Fibroblast of skin of back (primary cell): ENCODE data around the gene DPP4.
"Not testable (repeated sequence)": the region's sequence is repeated elsewhere in the genome, so short reads cannot be mapped to it uniquely, and the experiment has no call there.

Source experiments
- DNase-seq: peaks from one replicate; pipeline ENCODE4 v3.0.0-alpha.2; 2013

Gene DPP4

DNA sequence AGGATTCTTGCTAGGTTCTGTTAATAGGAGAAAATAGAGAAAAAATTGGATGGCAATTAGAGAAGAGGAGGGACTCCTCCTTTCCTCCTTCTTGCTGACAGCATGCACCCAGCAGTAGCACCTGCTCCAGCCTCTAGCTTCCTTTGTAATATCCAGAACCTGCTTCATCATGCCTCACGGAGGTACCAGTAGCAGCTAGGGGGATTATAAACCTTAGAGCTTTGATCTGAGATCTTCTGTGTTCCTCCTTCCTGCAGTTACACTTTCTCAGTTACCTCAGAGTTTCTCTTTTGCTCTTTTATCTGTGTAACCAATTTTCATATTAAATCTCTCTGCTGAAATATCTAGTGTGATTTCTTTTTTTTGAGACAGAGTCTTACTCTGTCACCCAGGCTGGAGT lies 16.6 kb downstream of the DPP4 start:
- no peak for DNase-seq

DNA sequence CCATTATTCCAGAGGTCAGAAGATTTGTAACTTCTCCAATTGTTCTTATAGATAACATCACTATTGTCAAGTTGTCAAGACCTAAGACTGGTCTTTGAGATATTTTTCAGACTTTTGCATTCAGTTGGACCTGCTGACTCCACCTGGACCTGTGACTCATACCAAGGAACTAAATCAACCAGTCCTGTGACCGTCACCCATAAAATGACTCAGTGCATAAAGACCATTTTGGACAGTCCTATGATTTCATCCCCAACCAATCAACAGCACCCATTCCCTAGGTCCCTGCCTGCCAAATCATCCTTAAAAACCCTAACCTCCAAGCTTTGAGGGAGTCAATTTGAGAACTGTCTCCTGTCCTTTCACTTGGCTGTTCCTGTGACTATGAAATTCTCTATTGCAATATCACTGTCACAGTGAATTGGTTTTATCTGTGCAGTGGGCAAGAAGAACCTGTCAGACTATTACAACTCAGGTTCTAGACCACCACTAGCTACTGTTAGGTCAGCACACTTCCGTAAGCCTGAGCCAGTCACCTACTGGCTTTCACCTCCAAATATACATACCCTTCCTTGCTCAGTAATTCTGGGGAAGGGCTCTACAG lies 17.1 kb downstream of the DPP4 start:
- DNase-seq, result no peak

- DNase-seq, result no peak
These were observed 20.2 kb downstream of the DPP4 start for GRCh38 chr2:162053808-162054155.

DNA sequence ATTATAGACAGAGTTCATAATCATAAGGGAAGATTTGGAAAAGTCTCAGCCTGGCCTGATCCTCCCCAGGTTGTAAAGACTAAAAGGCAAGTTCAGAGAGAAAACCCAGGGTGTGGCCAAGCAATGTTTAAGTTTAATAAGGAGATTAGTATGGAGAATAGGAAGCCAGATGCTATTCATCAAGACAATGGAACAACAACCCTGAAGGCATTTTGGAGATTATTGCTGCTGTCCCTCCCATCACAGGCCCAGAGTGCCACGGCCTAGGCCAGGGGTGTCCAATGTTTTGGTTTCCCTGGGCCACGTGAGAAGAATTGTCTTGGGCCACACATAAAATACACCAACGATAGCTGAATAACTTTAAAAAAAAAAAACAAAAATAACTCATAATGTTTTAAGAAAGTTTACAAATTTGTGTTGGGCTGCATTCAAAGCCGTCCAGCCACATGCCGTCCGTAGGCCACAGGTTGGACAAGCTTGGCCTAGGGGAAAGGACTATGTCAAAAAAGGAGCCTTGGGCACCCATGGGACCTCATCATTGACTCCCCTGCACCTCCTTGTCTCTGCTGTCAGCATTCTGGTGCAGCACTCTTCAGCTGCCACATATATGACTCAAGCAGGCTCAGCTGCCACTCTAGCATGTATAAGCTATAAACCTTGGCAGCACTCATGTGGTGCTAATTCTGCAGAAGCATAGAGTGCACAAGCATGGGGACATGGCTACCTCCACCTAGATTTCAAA lies 20.8 kb downstream of the DPP4 start:
- DNase-seq, result no peak

GRCh38 chr2:162050513-162050961 lies 23.5 kb downstream of the DPP4 start:
- DNase-seq, result no peak

- not testable (repeated sequence) for DNase-seq
These were observed 24.9 kb downstream of the DPP4 start for GRCh38 chr2:162049089-162049488.

- DNase-seq, result no peak
These were observed 29.4 kb downstream of the DPP4 start for GRCh38 chr2:162044586-162044985.

DNA sequence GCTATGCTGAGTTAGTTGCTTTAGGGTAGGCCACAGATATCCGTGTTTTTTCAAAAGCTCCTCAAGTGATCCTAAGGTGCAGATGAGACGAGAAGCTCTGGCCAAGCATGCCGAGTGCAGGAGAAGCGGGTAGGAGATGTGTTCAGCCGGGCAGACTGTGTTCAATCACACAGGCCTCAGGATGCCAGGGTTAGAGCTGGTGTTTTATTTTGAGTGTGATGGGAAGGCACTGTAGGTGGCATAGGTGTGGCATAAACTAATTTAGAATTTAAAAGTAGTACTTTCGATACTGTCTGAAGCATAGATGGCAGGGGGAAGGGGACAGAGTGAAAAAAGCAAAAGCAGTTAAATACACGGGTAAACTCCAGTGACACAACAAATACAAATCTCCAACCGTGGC lies 30.9 kb downstream of the DPP4 start:
- no peak for DNase-seq

GRCh38 chr2:162041485-162041884 lies 32.5 kb downstream of the DPP4 start:
- DNase-seq, result no peak

DNA sequence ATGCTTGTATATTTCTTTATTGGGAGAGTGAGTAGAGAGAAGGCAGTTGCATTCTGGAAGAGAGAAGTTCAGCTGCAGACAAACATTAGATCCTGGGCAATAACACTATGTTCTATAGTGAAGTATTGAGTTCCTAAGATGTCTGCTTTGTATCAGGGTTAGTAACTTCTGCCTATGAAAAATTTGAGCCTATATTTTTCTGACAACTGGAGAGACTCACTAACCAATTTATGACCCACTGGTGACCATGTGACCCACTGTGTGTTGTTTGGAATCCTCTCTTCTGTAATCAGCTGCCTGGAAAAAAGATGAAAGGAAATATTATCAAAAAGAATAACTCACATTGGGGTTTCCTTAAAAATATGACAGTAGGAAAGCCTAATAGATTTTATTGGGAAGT lies 35.3 kb downstream of the DPP4 start:
- no peak for DNase-seq

DNA sequence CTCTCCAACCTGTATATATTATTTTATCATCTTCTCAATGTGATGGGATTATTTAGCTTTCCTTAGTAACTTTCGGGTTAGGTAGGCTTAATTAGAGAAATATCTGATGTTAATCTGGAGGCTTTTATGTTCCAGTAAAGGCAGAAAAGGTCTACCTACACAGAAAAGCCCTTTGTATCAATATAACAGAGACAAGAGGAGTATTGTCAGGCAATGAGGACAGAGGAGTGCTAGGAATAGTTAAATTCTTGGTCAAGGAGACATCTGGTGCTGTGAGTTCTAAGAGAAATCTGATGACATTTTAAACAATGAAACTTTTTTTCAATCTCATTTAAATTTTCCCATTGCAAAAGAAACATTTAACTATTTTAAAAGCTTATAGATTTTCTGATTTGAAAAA lies 36.1 kb downstream of the DPP4 start:
- DNase-seq, result no peak

DNA sequence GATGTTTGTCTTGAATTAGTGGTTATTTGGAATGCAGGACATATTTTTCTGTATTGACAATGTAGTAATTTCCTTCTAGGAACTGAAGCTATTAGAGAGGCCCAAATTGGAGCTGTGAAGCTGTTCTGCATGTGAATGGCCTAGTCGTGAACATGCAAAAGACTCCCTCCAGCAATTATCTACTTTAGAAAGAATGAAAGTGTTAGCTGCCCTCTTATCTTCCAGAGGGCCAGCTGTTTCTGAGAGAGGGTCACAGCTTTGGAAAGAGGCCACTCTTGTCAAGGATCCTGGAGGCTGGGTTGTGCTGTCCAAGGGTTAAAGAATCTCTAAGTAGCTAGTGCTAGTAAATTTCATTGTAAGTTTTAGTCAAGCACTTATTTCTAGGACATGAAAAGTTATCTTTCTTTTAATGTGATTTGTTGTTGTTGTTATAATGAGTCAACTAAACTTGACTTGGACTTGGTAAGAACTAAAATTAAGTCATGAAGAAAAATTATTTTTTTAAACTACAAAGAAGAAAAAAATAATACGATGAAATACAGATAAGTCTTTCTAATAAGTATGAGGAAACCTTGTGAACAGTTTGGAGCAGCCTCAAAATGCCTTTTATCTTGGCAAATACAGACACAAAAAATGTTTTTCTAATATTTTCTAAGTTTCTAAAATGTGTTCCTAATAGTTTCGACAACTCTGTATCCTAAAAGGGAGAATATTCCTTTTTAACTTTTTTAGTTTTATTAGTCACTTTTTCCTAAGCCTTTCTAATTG lies 36.8 kb downstream of the DPP4 start:
- DNase-seq, result no peak

DNA sequence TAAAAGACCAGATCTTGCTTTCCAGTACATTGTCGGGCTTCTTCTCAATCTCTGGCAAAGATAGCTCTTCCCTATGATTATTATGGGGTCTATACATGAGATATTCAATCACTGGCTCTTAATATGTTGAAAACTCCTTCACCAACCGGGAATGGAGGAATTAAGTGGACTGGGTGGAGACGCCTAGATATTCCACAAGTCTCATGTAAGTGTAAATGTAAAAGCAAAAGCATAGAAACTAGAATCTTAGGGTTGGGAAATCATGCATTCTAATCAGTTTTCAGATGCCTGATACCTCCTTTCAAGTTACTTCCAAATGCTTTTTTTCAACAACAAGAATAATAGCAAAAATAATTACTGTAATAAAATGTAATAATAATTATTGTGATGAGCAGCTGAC lies 38.0 kb downstream of the DPP4 start:
- DNase-seq, result no peak

DNA sequence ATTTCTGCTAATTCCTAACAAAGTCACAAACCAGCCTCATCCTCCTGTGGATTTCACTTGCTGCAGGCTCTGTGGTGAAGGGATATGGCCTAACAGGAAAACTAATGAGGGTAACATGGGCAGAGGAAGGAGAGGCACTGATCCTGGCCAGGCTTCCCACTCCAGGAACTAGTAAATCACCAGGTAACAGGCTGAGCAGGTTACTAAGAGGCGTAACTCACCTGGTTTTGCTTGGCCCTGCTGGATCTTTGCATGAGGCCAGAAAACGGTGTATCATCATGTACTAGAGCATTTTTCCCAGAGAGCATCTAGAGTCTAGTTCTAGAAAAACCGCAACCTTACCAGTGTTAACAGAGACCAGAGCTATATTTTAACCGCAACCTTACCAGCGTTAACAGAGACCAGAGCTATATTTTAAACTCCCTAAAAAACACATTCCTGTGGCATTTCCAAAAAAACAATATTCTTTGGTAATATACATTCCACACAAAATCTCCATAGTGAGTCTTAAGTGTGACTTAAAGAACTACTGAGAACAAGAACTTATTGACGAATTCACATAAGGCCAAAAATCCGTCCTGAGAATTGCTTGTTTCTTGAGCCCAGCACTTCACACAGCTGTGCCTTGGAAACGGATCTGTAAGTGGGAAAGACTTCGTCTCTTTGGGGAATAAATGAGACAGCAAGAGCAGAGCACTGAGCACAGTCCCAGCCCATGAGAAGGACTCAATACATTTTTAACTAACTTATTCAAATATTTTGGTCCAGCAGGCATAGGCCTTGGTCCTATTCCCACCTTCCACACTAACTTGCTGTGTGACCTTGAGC lies 43.4 kb downstream of the DPP4 start:
- peak; percentile 14 for DNase-seq

- DNase-seq, result peak; percentile 16
These were observed 44.6 kb downstream of the DPP4 start for GRCh38 chr2:162029287-162029901.

- DNase-seq, result no peak
These were observed 45.5 kb downstream of the DPP4 start for GRCh38 chr2:162028511-162028910.

GRCh38 chr2:162025121-162025911 lies 48.7 kb downstream of the DPP4 start:
- DNase-seq, result peak; percentile 11

DNA sequence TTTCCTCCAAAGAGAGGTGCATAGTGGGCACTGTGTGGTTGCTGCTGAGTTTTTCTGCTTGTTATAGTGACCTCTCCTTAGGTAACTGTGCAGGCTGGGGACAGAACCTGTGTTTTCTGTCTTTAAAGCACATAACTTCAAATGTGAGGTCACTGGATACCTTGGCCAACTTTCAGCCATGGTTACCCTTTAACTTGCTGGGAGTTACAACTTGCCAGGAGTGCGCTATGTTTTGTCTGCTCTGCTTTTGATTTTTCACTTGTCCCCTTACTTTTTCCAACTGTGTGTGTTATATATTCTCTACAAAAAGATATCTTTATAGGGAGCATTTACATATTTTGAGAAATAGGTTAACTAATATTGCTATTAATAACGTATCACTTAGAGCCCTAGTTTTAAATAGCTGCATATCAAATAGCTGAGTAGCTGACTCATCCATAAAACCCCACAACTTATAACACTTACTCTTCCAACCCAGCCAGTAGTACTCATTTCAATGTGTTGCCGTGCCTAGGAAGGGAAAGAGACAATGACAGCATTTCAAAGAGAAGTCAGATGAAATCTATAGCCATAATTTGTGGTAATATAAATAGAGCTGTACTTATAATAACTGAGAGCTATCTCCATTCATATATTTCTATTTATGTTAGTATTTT lies 51.6 kb downstream of the DPP4 start:
- DNase-seq, result peak; percentile 32

DNA sequence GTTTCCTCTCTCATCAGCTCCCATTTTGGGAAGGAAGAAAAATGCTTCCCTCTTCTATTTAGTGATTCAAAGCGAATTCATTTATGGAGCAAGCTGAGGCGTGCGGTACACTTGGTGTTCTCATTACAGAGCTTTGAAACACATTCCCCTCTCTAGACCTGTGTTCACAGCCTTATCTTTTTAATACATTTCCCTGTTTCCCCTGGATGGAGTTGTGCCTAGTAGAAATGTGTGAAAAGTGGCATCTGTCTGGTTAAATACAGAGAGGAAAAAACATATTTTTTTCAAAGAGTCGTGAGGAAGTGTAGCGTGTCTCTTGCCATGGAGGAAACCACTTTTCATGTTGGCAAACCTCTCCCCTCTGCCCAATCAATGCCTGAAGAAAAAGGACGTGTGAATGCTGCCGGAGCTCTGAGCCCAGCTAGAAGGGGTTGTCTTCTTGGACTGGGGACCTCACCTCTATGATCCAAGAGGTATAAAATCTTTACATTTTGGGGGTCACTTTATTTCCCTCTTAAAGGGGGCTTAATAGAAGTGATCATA lies 52.4 kb downstream of the DPP4 start:
- no peak for DNase-seq

DNA sequence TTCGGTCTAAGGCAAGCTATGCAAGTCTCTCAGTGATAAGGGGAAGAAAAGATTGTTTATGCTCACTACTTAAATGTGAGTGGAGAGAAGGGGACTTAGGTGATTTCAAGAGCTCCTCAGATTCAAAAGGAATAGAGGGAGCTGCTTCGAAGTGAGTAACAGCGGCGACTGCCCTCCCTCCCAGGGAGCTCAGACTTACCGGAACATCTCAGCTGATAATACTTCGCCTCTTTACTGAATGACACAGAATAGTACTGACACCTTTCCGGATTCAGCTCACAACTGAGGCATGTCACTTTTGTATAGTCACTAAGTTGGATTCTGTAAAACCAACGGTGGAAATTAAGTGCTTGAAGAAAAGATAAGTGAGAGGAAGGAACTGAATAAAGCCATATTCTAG lies 55.5 kb downstream of the DPP4 start:
- DNase-seq, result no peak

DNA sequence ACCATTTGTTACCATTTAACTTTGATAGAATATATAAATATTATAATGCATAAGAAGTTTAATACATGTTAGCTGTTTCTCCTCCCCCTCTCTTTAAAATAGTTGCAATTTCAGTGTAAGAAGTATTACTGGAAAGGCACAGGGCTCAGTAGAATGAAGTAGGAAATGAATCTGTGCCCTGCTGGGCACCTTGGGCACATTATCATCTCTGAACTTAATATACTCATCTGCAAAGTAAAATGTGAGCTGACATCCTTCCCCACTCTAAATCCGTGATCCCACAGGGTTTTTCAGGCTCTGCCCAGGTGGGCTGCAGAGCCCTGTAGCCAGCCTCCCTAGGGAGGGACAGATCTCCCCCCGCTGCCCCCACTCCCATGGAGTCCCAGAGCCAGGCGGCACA lies 56.8 kb downstream of the DPP4 start:
- DNase-seq, result no peak
